ENCODE measurements around the gene CHI3L1.

CHI3L1 gene

GRCh38 chr1:203199481-203199815 is 12.9 kb upstream of the CHI3L1 start:
- TF ChIP-seq TAF1 (IDR thresholded peaks at IDR 0.05; ENCODE audit: borderline replicate concordance, insufficient read depth, low read length) (no peak), SIN3A (IDR thresholded peaks at IDR 0.05; ENCODE audit: borderline replicate concordance, insufficient read depth, low read length) (no peak), FOXP2 (optimal IDR thresholded peaks at IDR 0.05; ENCODE audit: borderline replicate concordance, extremely low read depth, extremely low read length, insufficient read depth) (no peak), POLR2AphosphoS5 (IDR thresholded peaks at IDR 0.05; ENCODE audit: low read depth, low read length) (no peak)
- TF ChIP-seq, protein P1, sequence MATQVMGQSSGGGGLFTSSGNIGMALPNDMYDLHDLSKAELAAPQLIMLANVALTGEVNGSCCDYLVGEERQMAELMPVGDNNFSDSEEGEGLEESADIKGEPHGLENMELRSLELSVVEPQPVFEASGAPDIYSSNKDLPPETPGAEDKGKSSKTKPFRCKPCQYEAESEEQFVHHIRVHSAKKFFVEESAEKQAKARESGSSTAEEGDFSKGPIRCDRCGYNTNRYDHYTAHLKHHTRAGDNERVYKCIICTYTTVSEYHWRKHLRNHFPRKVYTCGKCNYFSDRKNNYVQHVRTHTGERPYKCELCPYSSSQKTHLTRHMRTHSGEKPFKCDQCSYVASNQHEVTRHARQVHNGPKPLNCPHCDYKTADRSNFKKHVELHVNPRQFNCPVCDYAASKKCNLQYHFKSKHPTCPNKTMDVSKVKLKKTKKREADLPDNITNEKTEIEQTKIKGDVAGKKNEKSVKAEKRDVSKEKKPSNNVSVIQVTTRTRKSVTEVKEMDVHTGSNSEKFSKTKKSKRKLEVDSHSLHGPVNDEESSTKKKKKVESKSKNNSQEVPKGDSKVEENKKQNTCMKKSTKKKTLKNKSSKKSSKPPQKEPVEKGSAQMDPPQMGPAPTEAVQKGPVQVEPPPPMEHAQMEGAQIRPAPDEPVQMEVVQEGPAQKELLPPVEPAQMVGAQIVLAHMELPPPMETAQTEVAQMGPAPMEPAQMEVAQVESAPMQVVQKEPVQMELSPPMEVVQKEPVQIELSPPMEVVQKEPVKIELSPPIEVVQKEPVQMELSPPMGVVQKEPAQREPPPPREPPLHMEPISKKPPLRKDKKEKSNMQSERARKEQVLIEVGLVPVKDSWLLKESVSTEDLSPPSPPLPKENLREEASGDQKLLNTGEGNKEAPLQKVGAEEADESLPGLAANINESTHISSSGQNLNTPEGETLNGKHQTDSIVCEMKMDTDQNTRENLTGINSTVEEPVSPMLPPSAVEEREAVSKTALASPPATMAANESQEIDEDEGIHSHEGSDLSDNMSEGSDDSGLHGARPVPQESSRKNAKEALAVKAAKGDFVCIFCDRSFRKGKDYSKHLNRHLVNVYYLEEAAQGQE (IDR thresholded peaks at IDR 0.05; ENCODE audit: insufficient read depth in 1 of 2, low read depth in 2 of 2, low read length in 2 of 2): no peak

GRCh38 chr1:203199002-203199401 is 12.5 kb upstream of the CHI3L1 start:
- TF ChIP-seq TAF1 (IDR thresholded peaks at IDR 0.05; ENCODE audit: borderline replicate concordance, insufficient read depth, low read length) (no peak), SIN3A (IDR thresholded peaks at IDR 0.05; ENCODE audit: borderline replicate concordance, insufficient read depth, low read length) (no peak)
- TF ChIP-seq, protein P1 (IDR thresholded peaks at IDR 0.05; ENCODE audit: insufficient read depth in 1 of 2, low read depth in 2 of 2, low read length in 2 of 2): no peak

DNA sequence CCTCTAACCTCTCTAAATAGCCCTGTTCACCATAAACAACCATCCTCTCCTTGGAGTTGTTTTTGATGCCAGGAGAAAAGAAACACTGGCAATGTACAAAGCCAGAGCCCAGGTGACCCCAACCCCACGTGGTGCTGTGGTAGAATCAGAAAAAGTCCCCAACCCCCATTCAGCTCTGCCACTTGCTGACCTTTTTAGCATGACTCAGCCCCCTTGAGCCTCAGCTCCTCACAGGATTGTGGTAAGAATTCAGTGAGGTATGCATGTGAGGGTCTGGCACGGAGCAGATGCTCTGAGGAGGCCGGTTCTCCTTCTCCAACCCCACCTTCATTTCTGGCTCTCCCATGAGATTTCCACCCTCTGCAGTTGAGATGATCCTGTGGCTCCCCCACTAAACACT is 11.1 kb upstream of the CHI3L1 start:
- TF ChIP-seq POLR2AphosphoS5 (IDR thresholded peaks at IDR 0.05; ENCODE audit: low read depth, low read length) (no peak), FOXP2 (optimal IDR thresholded peaks at IDR 0.05; ENCODE audit: borderline replicate concordance, extremely low read depth, extremely low read length, insufficient read depth) (no peak), SIN3A (IDR thresholded peaks at IDR 0.05; ENCODE audit: borderline replicate concordance, insufficient read depth, low read length) (no peak), TAF1 (IDR thresholded peaks at IDR 0.05; ENCODE audit: borderline replicate concordance, insufficient read depth, low read length) (no peak)
- TF ChIP-seq, protein P1 (IDR thresholded peaks at IDR 0.05; ENCODE audit: insufficient read depth in 1 of 2, low read depth in 2 of 2, low read length in 2 of 2): no peak

GRCh38 chr1:203196371-203196770 is 9.9 kb upstream of the CHI3L1 start:
- TF ChIP-seq TAF1 (IDR thresholded peaks at IDR 0.05; ENCODE audit: borderline replicate concordance, insufficient read depth, low read length): no peak
- no peak for TF ChIP-seq POLR2AphosphoS5 (IDR thresholded peaks at IDR 0.05; ENCODE audit: low read depth, low read length)
- TF ChIP-seq, protein P1 (IDR thresholded peaks at IDR 0.05; ENCODE audit: insufficient read depth in 1 of 2, low read depth in 2 of 2, low read length in 2 of 2): no peak
- no peak for TF ChIP-seq SIN3A (IDR thresholded peaks at IDR 0.05; ENCODE audit: borderline replicate concordance, insufficient read depth, low read length)
- no peak for TF ChIP-seq FOXP2 (optimal IDR thresholded peaks at IDR 0.05; ENCODE audit: borderline replicate concordance, extremely low read depth, extremely low read length, insufficient read depth)

- no peak for TF ChIP-seq POLR2AphosphoS5 (IDR thresholded peaks at IDR 0.05; ENCODE audit: low read depth, low read length)
- TF ChIP-seq, protein P1 (IDR thresholded peaks at IDR 0.05; ENCODE audit: insufficient read depth in 1 of 2, low read depth in 2 of 2, low read length in 2 of 2): no peak
- TF ChIP-seq FOXP2 (optimal IDR thresholded peaks at IDR 0.05; ENCODE audit: borderline replicate concordance, extremely low read depth, extremely low read length, insufficient read depth): no peak
- no peak for TF ChIP-seq SIN3A (IDR thresholded peaks at IDR 0.05; ENCODE audit: borderline replicate concordance, insufficient read depth, low read length)
- no peak for TF ChIP-seq TAF1 (IDR thresholded peaks at IDR 0.05; ENCODE audit: borderline replicate concordance, insufficient read depth, low read length)
Observed at GRCh38 chr1:203190949-203191348, 4.4 kb upstream of the CHI3L1 start.

All from PFSK-1 (cell line).